DOHH2 (cell line): ENCODE data around the gene TSC22D1.
A peak's percentile ranks its signal among the peaks of the same experiment; 100 is the strongest.

Experiments used
- H3F3A ChIP-seq: fragments of 200-600 bp; sonication (generic), shearing (Covaris generic); 2 replicates; pipeline ENCODE4 v1.6.0; 2016; ENCODE audit warnings: antibody characterized with exemption, mild to moderate bottlenecking; ENCODE audit not compliant: control insufficient read depth, insufficient read depth
- H3K27ac ChIP-seq: fragments of 200-600 bp; sonication (generic); 2 replicates; pipeline ENCODE4 v1.5.1; 2014; ENCODE audit warnings: low read depth, mild to moderate bottlenecking, low read length, moderate library complexity
- H3K27me3 ChIP-seq: fragments of 200-600 bp; sonication (generic); 2 replicates; pipeline ENCODE4 v1.6.1; 2014; ENCODE audit warnings: mild to moderate bottlenecking, low read length, mixed read lengths; ENCODE audit not compliant: control insufficient read depth
- H3K36me3 ChIP-seq: fragments of 200-600 bp; sonication (generic); 2 replicates; pipeline ENCODE4 v1.6.1; 2014; ENCODE audit warnings: mild to moderate bottlenecking, low read length, moderate library complexity, mixed read lengths; ENCODE audit not compliant: control insufficient read depth
- H3K4me1 ChIP-seq: fragments of 200-600 bp; sonication (generic); 2 replicates; pipeline ENCODE4 v1.6.1; 2014; ENCODE audit warnings: mild to moderate bottlenecking, low read length, mixed read lengths; ENCODE audit not compliant: control insufficient read depth
- H3K4me2 ChIP-seq: fragments of 200-600 bp; sonication (generic); 2 replicates; pipeline ENCODE4 v1.6.0; 2014; ENCODE audit warnings: mild to moderate bottlenecking, low read length, moderate library complexity
- H3K4me3 ChIP-seq: fragments of 200-600 bp; sonication (generic); 2 replicates; pipeline ENCODE4 v1.5.1; 2014; ENCODE audit warnings: mild to moderate bottlenecking, low read length, mixed read lengths
- H3K79me2 ChIP-seq: fragments of 200-600 bp; sonication (generic); 2 replicates; pipeline ENCODE4 v1.6.1; 2014; ENCODE audit warnings: mild to moderate bottlenecking, low read length, mixed read lengths; ENCODE audit not compliant: control insufficient read depth
- H3K9me2 ChIP-seq: fragments of 200-600 bp; sonication (generic); replicated peaks from 2 replicates; pipeline ENCODE4 v1.6.1; 2014; ENCODE audit warnings: mild to moderate bottlenecking, low read length, mixed read lengths; ENCODE audit not compliant: control insufficient read depth
- H3K9me3 ChIP-seq: fragments of 200-600 bp; sonication (generic); 2 replicates; pipeline ENCODE4 v1.6.1; 2014; ENCODE audit warnings: antibody characterized with exemption, low read length, mixed read lengths; ENCODE audit not compliant: control insufficient read depth, insufficient read depth
- H4K20me1 ChIP-seq: fragments of 200-600 bp; sonication (generic); 2 replicates; pipeline ENCODE4 v1.6.0; 2014; ENCODE audit warnings: low read depth, mild to moderate bottlenecking, antibody characterized with exemption, low read length, moderate library complexity; ENCODE audit not compliant: control insufficient read depth, insufficient read depth
- EZH2phosphoT487 ChIP-seq: fragments of 200-600 bp; sonication (generic); IDR thresholded peaks from 2 replicates; pipeline ENCODE4 v1.6.1; 2017; ENCODE audit warnings: borderline replicate concordance, mild to moderate bottlenecking, antibody characterized with exemption, low read length, moderate library complexity, mixed read lengths
- TF ChIP-seq, protein P1 (sequence below): fragments of 200-600 bp; sonication (generic); IDR thresholded peaks from one replicate; pipeline ENCODE4 v1.5.1; 2014; ENCODE audit warnings: antibody characterized with exemption, mild to moderate bottlenecking, low read depth, low read length; ENCODE audit not compliant: poor library complexity, severe bottlenecking

The TSC22D1 gene

GRCh38 chr13:44412346-44412935, 163.7 kb downstream of the TSC22D1 start:
- Histone ChIP-seq H3K27ac (no peak overlapping the region), H3K9me3 (no peaks in the 10 kb centered on the region), H4K20me1 (no peaks in the 10 kb centered on the region), H3K4me1 (peaks cover 30% of the 10 kb centered on the region), H3K4me2 (no peak overlapping the region), H3F3A (no peaks in the 10 kb centered on the region), H3K79me2 (no peaks in the 10 kb centered on the region), H3K9me2 (no peaks in the 10 kb centered on the region), H3K4me3 (no peak overlapping the region), H3K36me3 (no peaks in the 10 kb centered on the region), H3K27me3 (no peaks in the 10 kb centered on the region)
- TF ChIP-seq, protein P1, sequence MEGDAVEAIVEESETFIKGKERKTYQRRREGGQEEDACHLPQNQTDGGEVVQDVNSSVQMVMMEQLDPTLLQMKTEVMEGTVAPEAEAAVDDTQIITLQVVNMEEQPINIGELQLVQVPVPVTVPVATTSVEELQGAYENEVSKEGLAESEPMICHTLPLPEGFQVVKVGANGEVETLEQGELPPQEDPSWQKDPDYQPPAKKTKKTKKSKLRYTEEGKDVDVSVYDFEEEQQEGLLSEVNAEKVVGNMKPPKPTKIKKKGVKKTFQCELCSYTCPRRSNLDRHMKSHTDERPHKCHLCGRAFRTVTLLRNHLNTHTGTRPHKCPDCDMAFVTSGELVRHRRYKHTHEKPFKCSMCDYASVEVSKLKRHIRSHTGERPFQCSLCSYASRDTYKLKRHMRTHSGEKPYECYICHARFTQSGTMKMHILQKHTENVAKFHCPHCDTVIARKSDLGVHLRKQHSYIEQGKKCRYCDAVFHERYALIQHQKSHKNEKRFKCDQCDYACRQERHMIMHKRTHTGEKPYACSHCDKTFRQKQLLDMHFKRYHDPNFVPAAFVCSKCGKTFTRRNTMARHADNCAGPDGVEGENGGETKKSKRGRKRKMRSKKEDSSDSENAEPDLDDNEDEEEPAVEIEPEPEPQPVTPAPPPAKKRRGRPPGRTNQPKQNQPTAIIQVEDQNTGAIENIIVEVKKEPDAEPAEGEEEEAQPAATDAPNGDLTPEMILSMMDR = no peak
- TF ChIP-seq EZH2phosphoT487 = no peak

DNA sequence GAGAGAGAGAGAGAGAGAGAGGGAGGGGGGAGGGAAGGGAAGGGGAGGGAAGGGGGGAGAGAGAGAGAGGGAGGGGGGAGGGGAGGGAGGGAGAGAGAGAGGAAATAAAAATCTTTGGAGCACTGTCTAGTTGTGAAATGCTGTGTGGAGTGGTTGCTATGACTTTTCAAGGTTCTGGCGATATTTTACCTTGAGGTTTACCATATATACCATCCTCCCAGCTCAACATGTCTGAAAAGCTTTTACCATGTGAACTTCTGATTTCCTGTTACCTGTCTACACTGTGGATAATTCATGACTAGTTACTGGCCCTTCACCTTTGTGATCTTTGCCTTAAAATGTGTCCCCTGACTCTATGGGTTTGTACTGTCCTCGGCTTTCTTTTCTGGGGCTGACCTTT, 164.3 kb downstream of the TSC22D1 start:
- Histone ChIP-seq H3K9me3 (no peaks in the 10 kb centered on the region), H3K9me2 (no peaks in the 10 kb centered on the region), H3F3A (no peaks in the 10 kb centered on the region), H3K4me2 (no peak overlapping the region), H3K4me3 (no peak overlapping the region), H3K27me3 (no peaks in the 10 kb centered on the region), H3K4me1 (peaks cover 25% of the 10 kb centered on the region), H4K20me1 (no peaks in the 10 kb centered on the region), H3K79me2 (no peaks in the 10 kb centered on the region), H3K36me3 (no peaks in the 10 kb centered on the region), H3K27ac (no peak overlapping the region)
- TF ChIP-seq, protein P1 = no peak
- TF ChIP-seq EZH2phosphoT487 = no peak

GRCh38 chr13:44410328-44410859, 165.7 kb downstream of the TSC22D1 start:
- Histone ChIP-seq H3K27me3 (no peaks in the 10 kb centered on the region), H3K27ac (no peak overlapping the region), H3K36me3 (no peaks in the 10 kb centered on the region), H3K9me2 (no peaks in the 10 kb centered on the region), H3F3A (no peaks in the 10 kb centered on the region), H3K79me2 (no peaks in the 10 kb centered on the region), H3K4me2 (no peak overlapping the region), H3K4me1 (peaks cover 15% of the 10 kb centered on the region), H3K4me3 (no peak overlapping the region), H4K20me1 (no peaks in the 10 kb centered on the region), H3K9me3 (no peaks in the 10 kb centered on the region)
- no peak for TF ChIP-seq EZH2phosphoT487
- TF ChIP-seq, protein P1 = peak; percentile 29
